Myocyte (in vitro differentiated cells): ENCODE results near the gene NPB. TPM values are rescaled to one million over a fixed set of nuclear protein-coding genes. Genes with fewer than 3 reads are reported as not detected.

Experiments
- DNase-seq: peaks from one replicate; pipeline ENCODE4 v3.0.0-alpha.2; 2012; ENCODE audit warnings: low read depth
- polyA plus RNA-seq: library from polyadenylated mRNA; unstranded; fragments of >200 nt; gene quantifications from one replicate; pipeline ENCODE4 v1.2.1, GENCODE V29; 2012; ENCODE audit warnings: missing spikeins
- total RNA-seq: library from RNA; depleted of rRNA; stranded (reverse); fragments of >200 nt; gene quantifications from 2 replicates; pipeline ENCODE4 v1.2.3, GENCODE V29; 2014

NPB gene
- 1.3 and 6.1 TPM in 2 replicates for total RNA-seq
- 1.9 TPM for polyA plus RNA-seq

DNA sequence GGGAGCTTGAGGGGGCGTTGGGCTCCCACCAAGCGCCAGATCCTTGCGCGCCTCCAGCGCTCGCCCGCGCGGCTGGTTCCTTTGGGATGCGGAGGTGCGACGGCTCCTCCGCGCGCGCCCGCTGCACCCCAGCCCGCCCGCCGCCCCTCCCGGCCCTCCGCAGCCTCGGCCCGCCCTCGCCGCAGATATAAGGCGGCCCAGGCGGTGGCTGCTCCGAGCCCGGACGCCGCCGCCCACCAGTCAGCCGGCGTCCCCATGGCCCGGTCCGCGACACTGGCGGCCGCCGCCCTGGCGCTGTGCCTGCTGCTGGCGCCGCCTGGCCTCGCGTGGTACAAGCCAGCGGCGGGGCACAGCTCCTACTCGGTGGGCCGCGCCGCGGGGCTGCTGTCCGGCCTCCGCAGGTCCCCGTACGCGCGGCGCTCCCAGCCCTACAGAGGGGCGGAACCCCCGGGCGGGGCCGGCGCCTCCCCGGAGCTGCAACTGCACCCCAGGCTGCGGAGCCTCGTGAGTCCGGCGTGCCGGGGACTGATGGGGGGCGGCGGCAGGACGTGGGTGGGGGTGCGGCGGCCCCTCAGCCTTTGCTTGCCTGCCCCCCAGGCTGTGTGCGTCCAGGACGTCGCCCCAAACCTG is at the start of gene NPB:
TSS of gene NPB (plus strand) at position 216 of the 630 bp plus-strand sequence. CDS start at position 256, 40 bp downstream.
- peak; percentile 24 for DNase-seq

DNA sequence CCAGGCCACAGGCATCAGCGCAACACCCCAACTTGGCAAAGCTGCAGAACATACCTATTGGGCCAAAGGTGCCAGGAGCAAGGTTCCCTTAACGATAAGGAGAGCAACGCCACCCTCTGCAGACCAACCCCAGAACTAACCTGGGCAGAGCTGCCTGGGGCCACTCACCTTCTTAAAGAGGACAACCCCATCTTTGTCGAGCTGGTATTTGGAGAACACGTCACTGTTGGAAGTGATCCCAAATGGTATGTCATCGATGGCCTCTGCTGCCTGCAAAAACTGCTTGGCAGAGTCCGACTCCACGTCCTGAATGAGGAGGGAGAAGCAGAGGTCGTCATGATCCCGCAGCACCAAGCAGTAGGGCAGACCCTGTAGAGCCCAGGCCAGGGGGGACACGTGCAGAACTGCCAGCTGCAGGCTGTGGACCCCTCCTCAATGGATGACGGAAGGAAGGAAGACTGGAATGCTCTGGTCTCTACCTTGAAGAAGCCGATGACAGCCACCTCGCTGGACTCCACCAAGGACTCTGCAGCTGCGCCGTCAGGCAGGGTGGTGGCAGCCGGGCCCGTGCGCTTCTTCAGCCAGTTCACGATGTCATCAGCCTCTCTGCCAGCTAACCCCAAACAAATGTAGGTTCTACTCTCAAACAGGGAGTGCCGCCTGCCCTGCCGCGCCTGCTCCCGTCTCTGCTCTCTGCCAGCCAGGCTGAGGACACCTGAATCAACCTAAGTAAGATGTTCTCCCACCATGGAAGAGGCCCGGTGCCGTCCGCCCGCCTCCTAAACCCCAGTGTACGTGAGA is 46.9 kb upstream of the NPB start:
- DNase-seq = no peak

DNA sequence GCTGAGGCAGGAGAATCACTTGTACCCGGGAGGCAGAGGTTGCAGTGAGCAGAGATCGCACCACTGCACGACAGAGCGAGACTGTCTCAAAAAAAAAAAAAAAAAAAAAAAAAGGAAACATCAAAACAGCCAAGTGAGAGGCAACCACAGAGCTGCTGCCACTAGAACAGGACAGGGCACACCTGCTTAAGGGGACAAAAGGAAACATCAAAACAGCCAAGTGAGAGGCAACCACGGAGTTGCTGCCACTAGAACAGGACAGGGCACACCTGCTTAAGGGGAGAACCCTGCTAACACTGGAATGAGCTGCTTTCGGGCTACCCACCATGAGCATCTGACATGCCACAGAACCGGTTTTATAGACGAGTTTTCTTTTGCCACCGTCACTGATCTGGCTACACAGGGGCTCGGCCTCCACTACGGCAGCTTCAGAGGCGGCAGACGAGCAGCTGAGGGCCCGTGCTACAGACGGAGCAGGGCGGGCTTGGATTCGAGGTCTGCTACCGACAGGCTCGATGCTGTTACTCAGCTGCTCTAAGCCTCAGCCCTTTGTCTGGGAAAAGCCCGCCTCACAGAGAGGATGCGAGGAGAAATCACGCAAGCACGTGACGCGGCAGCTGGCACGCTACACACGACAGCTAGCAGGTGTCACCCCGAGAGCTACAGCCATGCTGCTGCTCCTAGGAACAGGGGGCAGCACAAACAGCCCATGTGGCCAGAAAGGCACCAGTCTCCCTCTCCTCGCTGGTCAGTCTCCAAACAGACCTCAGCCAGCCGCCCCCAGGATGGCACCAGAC is 43.7 kb upstream of the NPB start:
- DNase-seq = peak; percentile 89

DNA sequence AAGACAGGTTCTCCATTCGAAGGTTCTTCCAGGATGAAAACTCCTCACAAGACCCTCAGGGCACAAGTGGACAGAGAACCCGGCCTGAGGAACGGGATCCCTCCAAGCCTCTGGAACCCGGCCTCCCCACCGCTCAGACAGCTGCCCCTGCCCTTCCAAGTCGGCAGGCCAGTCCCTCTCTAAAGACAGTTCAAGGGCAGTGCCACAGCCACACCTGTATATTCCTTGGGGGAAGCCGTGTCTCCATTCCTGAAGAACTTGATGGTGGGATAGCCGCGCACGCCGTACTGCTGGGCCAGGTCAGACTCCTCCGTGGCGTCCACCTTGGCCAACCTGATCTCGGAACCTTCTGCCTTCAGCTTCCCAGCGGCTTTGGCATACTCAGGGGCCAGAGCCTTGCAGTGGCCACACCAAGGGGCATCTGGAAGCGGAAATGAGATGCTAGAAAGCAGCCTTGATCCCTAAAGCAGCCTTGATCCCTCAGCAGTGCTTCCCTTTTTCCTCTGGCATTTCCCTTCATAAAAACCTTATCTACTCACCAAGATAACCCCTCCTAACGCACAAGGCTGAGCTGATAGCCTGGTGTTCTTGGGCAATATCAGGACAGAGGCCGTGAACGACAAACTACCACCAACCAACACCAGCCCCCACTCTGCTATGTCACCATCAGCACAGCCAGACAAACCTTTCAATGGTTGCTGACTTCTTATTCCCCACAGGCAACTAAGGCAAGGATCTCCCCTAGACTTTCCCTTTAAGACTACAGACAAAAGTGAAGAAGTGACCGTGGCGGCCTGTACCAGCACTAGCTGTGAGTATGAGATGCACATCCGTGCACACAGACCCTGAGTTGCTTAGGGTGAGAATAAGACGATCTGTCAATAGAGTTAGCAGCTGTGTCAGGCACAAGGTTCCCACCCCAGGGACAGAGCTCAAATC is 42.8 kb upstream of the NPB start:
- DNase-seq = no peak

DNA sequence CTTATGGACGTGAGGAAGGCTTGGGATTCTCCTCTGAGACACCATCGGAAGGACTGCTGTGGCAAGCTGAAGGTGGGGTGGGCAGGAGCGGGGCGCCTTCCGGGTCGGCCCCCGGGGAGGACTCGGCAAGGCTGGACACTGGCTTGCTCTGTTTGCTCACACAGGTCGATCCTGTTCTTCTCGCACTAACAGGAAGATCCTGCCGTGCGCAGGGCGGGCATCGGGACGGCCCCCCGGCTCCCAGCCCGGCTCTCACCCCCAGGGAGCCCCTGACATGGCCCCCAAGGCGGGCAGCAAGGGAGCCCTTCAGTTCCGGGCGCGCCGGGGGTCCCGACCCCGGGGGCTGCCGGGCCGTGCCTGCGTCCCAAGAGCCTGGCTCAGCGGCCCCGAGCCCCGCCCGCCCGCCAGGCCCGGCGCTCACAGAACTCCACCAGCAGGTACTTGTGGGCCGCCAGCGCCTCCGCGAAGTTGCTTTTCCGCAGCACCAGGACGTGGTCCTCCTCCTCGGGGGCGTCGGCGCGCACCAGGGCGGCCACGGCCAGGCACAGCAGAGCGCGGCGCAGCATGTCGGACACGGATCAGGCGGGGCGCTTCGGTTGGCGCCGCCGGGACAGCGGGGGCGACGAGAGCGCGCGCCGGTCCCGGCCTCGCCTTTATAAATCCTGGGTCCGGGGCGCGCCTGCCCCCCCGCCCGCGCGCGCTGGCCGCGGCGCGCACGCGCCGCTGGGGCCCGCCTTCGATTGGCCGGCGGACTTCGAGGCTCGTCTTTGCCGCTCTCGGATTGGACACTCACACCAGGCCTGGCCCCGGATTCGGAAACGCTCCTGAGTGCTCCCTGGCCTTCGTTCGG is 41.9 kb upstream of the NPB start, which contains the start of gene P4HB:
TSS of gene P4HB (minus strand) at position 630 of the 850 bp plus-strand sequence. CDS start at position 566, 64 bp downstream.
- DNase-seq = no peak

DNA sequence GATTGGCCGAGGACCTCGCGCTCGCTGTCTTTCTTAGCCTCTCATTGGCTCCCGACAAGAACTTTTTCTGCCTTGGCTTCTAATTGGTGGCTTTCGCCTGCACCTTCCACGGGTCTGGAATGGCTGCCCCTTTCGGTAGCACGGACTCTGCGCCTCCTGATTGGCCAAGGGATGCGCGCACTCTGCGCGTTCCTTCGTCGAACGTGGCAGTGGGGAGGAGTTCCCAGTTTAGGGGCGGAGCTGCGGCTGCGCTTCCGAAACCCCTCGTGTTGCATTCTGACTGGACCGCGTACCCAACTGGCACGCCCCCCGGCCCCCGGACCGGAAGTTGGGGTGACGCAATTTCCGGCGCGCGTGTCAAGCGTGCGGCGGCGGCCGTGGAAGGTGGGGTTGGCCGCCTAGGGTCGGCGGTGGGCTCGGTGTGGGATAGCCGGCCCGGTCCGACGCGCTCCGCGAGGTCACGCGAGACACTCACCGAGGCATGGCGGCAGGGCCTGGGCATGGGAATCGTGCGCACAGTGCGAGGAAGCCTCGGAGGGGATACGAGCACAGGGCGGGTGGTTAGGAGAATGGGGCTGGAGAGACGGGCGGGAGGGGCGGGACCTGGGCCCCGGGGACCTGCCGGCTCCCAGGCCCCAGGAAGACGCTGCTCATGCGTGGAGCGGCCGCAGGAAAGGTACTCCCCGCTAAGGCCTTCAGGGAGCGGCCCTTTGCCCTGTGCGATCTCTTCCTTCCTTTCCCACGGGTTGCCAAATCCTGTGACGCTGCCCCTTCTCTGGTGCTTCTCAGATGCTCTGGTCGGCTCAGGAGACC is 41.1 kb upstream of the NPB start:
- peak; percentile 100 for DNase-seq

DNA sequence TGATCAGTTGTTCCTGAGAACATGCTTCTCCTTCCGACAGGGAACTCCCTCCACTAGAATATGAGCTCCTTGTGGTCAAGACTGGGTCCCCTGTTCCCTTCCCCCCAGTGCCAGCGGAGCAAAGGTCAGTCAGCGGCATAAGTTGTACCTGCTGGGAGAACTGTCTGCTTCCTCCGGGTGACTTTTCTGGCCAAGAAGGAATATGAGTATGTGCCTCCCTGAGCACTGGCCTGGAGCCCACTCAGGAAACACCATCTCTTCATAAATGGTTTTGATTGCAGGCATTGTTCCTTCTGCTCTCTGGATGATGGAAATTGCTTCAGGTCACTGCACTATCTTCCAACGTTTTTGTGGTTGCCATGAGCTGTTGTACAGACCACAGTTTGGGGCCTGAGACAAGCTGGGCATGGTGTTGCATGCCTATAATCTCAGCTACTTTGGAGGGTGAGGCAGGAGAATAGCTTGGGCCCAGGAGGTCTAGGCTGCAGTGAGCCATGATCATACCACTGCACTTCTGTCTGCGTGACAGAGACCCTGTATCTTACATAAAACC is 38.8 kb upstream of the NPB start:
- DNase-seq = no peak

DNA sequence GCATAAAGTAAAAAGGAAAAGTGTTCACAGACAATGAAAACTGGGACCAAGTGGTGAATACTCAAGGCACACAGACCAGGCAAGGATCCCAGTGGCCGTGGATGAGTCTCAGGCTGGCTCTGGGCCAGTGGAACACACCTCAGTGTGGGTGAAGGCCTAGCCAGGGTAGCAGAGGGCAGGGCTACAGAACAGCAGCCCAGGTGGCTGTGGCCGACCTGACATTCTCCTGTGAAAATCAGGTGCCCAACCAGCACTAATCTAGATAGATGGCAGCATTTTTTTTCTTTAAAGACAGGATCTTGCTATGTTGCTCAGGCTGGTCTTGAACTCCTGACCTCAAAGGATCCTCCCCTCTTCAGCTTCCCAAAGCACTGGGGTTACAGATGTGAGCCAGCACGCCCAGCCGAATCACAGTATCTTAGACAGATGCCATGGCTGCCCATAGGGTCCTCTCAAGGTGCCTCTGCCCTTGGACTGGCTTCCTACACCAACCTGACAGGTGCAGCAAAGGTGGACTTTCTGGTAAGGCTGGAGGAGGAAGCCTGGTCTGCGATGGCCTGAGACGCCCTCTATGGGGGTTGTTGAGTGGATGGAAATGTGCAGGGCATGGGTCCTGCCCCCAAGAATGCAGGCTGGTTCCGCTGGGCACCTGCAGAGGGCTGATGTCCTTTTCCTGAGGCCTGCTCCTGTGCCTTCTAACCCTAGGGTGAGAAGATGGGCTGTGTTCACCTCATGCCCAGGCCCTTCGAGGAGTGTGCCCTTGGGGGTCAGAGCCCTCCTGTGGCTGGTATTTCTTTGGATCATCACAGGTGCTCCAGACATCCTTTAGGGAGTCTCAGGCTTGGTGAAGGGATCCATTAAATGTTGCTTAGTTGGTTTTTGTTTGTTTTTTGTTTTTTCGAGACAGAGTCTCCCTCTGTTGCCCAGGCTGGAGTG is 37.9 kb upstream of the NPB start:
- no peak for DNase-seq

DNA sequence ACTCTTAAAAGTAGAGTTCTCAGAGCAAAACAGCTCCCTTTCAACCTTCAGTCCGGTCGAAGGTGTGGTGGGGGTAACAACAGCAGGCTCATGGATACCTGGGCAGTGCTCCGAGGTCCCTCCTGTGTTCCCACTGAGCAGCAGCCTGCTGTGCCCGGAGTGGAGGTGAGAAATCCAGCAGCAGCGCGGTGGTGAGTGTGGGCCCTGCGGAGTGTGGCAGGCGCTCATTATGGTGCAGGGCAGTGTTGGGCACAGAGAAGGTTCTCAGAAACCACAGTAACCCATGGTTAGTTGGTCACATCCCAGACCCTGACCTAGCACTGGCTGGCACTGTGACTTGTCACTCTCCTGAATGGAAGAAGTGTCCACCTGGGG is 36.7 kb upstream of the NPB start:
- DNase-seq = no peak

DNA sequence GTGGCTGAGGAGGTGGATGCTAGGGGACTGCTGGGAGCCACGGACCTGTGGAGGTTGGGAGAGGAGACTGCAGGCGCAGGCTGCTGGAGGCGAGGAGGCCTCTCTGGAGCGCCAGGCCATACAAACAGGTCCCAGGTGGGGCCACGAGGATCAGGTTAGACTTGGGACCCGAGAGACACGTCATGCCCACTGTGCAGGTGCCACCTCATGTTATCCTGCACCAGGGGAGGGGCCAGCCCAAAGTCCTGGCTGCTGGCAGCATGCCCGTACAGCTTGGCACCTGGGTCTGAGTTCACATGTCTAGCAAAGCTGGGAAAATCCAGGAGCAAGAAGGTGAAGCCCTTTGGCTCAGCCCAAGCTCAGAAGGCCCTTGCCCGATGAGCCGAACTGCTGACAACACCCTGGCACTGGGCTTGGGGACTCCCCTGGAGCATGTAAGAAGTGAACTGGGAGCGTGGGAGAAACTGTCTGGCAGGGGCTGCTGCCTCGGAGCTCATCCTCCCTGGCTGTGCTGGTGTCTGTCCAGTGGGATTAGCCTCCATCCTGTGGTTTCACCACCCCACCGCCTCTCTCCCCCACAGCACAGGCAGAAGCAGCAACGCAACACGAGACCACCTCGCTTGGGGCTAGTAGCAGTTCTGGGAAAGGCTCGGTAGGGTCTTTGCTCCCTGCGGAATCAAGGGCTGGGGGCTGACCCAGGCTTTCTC is 36.2 kb upstream of the NPB start:
- DNase-seq = no peak

DNA sequence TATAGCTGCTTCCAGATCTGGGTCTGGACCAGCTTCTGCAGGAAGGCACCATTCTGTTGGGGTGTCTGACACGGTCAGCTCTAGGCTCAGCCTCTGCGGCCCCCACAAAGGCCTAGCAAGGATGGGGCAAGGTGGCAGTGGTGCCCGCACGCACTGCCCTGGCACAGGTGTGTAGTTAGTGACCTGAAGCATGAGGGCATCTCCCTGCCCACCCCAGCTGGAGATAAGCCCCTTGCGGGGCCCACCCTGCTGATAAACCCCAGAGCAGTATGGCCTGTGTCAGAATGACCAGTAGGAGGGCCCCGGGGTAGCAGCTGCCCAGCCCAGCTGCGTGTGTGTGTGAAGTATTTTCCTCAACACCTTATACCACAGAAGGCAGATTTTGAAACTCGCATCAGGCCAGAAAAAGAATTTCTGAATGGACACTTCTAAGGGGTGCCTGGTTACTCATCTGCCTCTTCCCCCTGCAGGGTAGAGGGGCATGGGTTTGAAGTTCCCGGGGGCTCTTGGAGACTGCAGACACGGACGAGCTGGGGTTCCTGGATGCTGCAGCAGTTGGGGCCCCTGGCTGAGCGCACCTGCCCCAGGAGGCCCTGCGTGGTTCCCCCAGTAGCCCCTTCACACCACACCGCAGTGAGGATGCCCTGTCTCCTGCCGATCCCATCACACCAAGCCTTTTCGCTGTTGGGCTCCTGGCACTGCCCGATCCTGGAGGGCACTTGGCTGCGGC is 35.4 kb upstream of the NPB start:
- peak; percentile 40 for DNase-seq

DNA sequence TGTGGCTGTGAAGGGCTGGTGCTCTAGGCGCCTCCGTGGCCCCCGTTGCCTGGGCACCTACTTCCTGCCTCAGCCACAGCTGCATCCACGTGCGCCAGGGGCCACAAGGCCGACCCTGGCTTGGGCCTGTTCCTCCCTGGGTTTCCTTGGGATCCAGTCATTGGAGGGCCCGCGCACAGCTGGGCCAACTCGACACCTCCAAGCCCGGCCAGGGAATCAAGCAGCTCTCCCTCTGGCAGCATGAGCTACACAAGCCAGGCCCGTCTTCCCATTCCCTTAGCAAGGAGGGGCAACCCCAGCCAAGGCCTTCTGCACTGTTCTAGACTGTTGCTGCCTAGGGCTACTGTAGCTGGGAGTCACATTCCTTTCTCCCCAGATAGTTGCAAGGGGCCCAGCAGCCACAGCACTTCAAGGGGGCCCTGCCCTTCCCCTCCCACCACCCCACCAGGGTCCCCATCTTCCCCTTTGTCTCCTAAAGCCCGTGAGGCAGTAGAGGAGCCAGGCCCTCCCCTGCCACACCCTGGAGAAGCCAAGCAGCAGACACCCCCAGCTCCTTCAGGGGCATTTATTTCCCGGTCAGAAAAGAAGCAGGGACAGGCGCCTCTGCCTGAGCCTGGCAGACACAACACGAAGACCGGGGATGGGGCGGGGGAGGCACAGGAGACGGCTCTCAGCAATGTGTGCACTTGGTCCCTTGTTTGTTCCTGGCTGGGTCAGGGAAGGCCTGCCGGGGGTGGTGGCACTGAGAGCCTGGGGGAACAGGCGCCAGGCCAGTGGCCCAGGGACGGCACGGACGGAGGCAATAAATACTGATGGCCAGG is 34.7 kb upstream of the NPB start:
- DNase-seq = peak; percentile 66

DNA sequence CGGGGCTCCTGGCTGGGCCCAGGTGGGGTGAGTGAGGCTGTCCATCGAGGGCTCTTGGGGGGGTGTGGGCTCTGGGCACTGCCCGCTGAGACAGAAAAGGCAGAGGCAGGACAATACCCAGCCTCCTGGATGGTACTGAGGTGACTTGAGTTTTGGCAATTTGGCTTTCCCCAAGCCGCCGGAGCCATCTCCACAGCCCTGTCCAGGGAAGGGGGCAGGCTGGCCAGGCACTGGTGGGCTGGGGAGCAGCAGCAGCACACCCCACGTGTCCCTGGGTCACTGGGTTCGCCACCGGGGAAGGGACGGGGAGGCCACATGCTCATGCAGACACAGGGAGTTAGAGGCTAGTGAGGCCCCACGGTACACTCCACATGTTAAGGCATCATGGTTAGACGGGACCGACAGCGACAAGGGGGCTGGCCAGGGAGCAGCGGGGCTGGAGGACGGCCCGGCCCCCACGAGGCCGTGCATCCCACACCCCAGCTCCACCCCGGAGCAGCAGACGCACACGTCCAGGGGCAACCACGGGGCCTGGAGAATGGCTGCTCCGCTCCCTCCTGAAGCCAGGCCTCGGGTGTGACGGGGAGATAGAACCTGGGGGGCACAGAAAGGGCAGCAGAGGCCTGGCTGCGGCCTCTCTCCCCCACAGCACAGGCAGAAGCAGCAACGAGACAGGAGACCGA is 33.9 kb upstream of the NPB start:
- DNase-seq = no peak

DNA sequence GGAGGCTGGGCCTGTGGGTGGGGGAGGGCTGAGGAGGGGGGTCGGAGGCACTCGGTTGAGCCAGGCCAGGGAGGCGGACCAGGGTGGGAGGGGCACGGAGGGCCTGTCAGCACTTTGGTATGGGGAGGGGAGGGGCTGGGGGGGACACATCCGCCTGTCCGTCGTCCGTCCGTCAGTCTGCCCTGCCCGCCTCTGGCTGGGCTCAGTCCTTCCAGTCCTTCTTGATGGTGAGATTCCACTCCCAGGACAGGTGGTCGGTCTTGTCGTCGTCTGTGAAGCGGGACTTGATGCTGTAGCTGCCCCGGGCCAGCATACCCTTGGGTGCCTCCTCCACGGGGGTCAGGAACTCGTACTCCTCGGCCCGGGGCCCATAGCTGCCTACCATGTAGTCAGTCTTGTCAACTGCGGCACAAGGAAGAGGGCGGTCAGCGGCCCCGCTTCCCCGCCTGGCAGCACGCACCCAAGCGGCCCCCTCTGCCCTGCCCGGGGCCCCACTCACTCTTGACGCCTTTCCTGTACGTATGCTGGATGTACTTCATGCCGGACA is 33.3 kb upstream of the NPB start:
- peak; percentile 82 for DNase-seq
